Measurements from ENCODE around the gene CDH4.

Gene CDH4

GRCh38 chr20:61690993-61691838 is 439.2 kb downstream of the CDH4 start:
- Histone ChIP-seq H3K36me3 (ENCODE audit: control insufficient read depth, insufficient read depth, low read length) (no peaks in the 10 kb centered on the region), H3K4me1 (ENCODE audit: control insufficient read depth, insufficient read depth, low read length, poor library complexity, severe bottlenecking) (no peaks in the 10 kb centered on the region)
- WGBS, 2 experiments (ENCODE audit: insufficient coverage in 2 of 2), result 83 to 93% methylated on average over 13 to 15 of the region's 16 CpGs

GRCh38 chr20:61691978-61692377 is 439.9 kb downstream of the CDH4 start:
- Histone ChIP-seq H3K4me3 (ENCODE audit: extremely low read depth, insufficient read depth, low read length, poor library complexity, severe bottlenecking) (no peak overlapping the region), H3K9me3 (ENCODE audit: control insufficient read depth, low read length) (no peaks in the 10 kb centered on the region), H3K36me3 (ENCODE audit: control insufficient read depth, insufficient read depth, low read length) (no peaks in the 10 kb centered on the region), H3K27ac (ENCODE audit: low read depth, low read length, severe bottlenecking) (no peak overlapping the region), H3K4me1 (ENCODE audit: control insufficient read depth, insufficient read depth, low read length, poor library complexity, severe bottlenecking) (no peaks in the 10 kb centered on the region)
- WGBS, 2 experiments (ENCODE audit: insufficient coverage in 2 of 2), result 84 to 88% methylated on average over 1 of the region's 1 CpG

More at GRCh38 chr20:61690993-61691838, 439.2 kb downstream of the CDH4 start:
- H3K27ac ChIP-seq (ENCODE audit: low read depth, low read length, severe bottlenecking), result no peak overlapping the region
- H3K9me3 ChIP-seq (ENCODE audit: control insufficient read depth, low read length), result no peaks in the 10 kb centered on the region
- H3K4me3 ChIP-seq (ENCODE audit: extremely low read depth, insufficient read depth, low read length, poor library complexity, severe bottlenecking), result no peak overlapping the region

GRCh38 chr20:61692479-61692878 is 440.4 kb downstream of the CDH4 start:
- H3K4me3 ChIP-seq (ENCODE audit: extremely low read depth, insufficient read depth, low read length, poor library complexity, severe bottlenecking), result no peak overlapping the region
- H3K4me1 ChIP-seq (ENCODE audit: control insufficient read depth, insufficient read depth, low read length, poor library complexity, severe bottlenecking), result no peaks in the 10 kb centered on the region
- no peak overlapping the region for H3K27ac ChIP-seq (ENCODE audit: low read depth, low read length, severe bottlenecking)
- WGBS, 2 experiments (ENCODE audit: insufficient coverage in 2 of 2), result 82 to 85% methylated on average over 2 to 5 of the region's 6 CpGs
- H3K36me3 ChIP-seq (ENCODE audit: control insufficient read depth, insufficient read depth, low read length), result no peaks in the 10 kb centered on the region
- no peaks in the 10 kb centered on the region for H3K9me3 ChIP-seq (ENCODE audit: control insufficient read depth, low read length)

- no peaks in the 10 kb centered on the region for H3K9me3 ChIP-seq (ENCODE audit: control insufficient read depth, low read length)
- no peaks in the 10 kb centered on the region for H3K4me1 ChIP-seq (ENCODE audit: control insufficient read depth, insufficient read depth, low read length, poor library complexity, severe bottlenecking)
- no peak overlapping the region for H3K27ac ChIP-seq (ENCODE audit: low read depth, low read length, severe bottlenecking)
- H3K4me3 ChIP-seq (ENCODE audit: extremely low read depth, insufficient read depth, low read length, poor library complexity, severe bottlenecking), result no peak overlapping the region
- H3K36me3 ChIP-seq (ENCODE audit: control insufficient read depth, insufficient read depth, low read length), result no peaks in the 10 kb centered on the region
- WGBS, 2 experiments (ENCODE audit: insufficient coverage in 2 of 2), result 85 to 87% methylated on average over 10 to 12 of the region's 12 CpGs
Measured at GRCh38 chr20:61693055-61693600, 441.1 kb downstream of the CDH4 start.

GRCh38 chr20:61694682-61695081 is 442.6 kb downstream of the CDH4 start:
- H3K4me3 ChIP-seq (ENCODE audit: extremely low read depth, insufficient read depth, low read length, poor library complexity, severe bottlenecking), result no peak overlapping the region
- H3K27ac ChIP-seq (ENCODE audit: low read depth, low read length, severe bottlenecking), result no peak overlapping the region
- peaks cover 6% of the 10 kb centered on the region for H3K4me1 ChIP-seq (ENCODE audit: control insufficient read depth, insufficient read depth, low read length, poor library complexity, severe bottlenecking)
- 90 to 93% methylated on average over 10 to 12 of the region's 15 CpGs for WGBS, 2 experiments (ENCODE audit: insufficient coverage in 2 of 2)
- no peaks in the 10 kb centered on the region for H3K9me3 ChIP-seq (ENCODE audit: control insufficient read depth, low read length)
- no peaks in the 10 kb centered on the region for H3K36me3 ChIP-seq (ENCODE audit: control insufficient read depth, insufficient read depth, low read length)

GRCh38 chr20:61695741-61696140 is 443.7 kb downstream of the CDH4 start:
- Histone ChIP-seq H3K27ac (ENCODE audit: low read depth, low read length, severe bottlenecking) (no peak overlapping the region), H3K4me1 (ENCODE audit: control insufficient read depth, insufficient read depth, low read length, poor library complexity, severe bottlenecking) (peaks cover 10% of the 10 kb centered on the region), H3K9me3 (ENCODE audit: control insufficient read depth, low read length) (no peaks in the 10 kb centered on the region), H3K36me3 (ENCODE audit: control insufficient read depth, insufficient read depth, low read length) (no peaks in the 10 kb centered on the region), H3K4me3 (ENCODE audit: extremely low read depth, insufficient read depth, low read length, poor library complexity, severe bottlenecking) (no peak overlapping the region)
- WGBS, 2 experiments (ENCODE audit: insufficient coverage in 2 of 2), result 92 to 96% methylated on average over 5 to 8 of the region's 9 CpGs

GRCh38 chr20:61696181-61696735 is 444.2 kb downstream of the CDH4 start:
- Histone ChIP-seq H3K36me3 (ENCODE audit: control insufficient read depth, insufficient read depth, low read length) (no peaks in the 10 kb centered on the region), H3K27ac (ENCODE audit: low read depth, low read length, severe bottlenecking) (no peak overlapping the region), H3K9me3 (ENCODE audit: control insufficient read depth, low read length) (no peaks in the 10 kb centered on the region), H3K4me1 (ENCODE audit: control insufficient read depth, insufficient read depth, low read length, poor library complexity, severe bottlenecking) (peaks cover 10% of the 10 kb centered on the region), H3K4me3 (ENCODE audit: extremely low read depth, insufficient read depth, low read length, poor library complexity, severe bottlenecking) (no peak overlapping the region)
- 76 to 92% methylated on average over 5 of the region's 10 CpGs for WGBS, 2 experiments (ENCODE audit: insufficient coverage in 2 of 2)

GRCh38 chr20:61697666-61698597 is 445.9 kb downstream of the CDH4 start:
- Histone ChIP-seq H3K4me3 (ENCODE audit: extremely low read depth, insufficient read depth, low read length, poor library complexity, severe bottlenecking) (no peak overlapping the region), H3K4me1 (ENCODE audit: control insufficient read depth, insufficient read depth, low read length, poor library complexity, severe bottlenecking) (peaks cover 10% of the 10 kb centered on the region), H3K9me3 (ENCODE audit: control insufficient read depth, low read length) (no peaks in the 10 kb centered on the region), H3K27ac (ENCODE audit: low read depth, low read length, severe bottlenecking) (no peak overlapping the region), H3K36me3 (ENCODE audit: control insufficient read depth, insufficient read depth, low read length) (no peaks in the 10 kb centered on the region)
- 91 to 93% methylated on average over 31 to 33 of the region's 33 CpGs for WGBS, 2 experiments (ENCODE audit: insufficient coverage in 2 of 2)

GRCh38 chr20:61698598-61699494 is 446.8 kb downstream of the CDH4 start:
- Histone ChIP-seq H3K4me3 (ENCODE audit: extremely low read depth, insufficient read depth, low read length, poor library complexity, severe bottlenecking) (no peak overlapping the region), H3K9me3 (ENCODE audit: control insufficient read depth, low read length) (no peaks in the 10 kb centered on the region), H3K36me3 (ENCODE audit: control insufficient read depth, insufficient read depth, low read length) (no peaks in the 10 kb centered on the region), H3K4me1 (ENCODE audit: control insufficient read depth, insufficient read depth, low read length, poor library complexity, severe bottlenecking) (peaks cover 10% of the 10 kb centered on the region), H3K27ac (ENCODE audit: low read depth, low read length, severe bottlenecking) (peak overlapping the region; percentile 62)
- WGBS, 2 experiments (ENCODE audit: insufficient coverage in 2 of 2), result 89 to 96% methylated on average over 18 to 23 of the region's 25 CpGs

Data from mesodermal cell (in vitro differentiated cells).